CD4-positive, alpha-beta T cell (primary cell): ENCODE data around the gene INTU. TPM values are rescaled to one million over a fixed set of nuclear protein-coding genes. Genes with fewer than 3 reads are reported as not detected.

ENCODE experiments used
- ATAC-seq: fragments of 200-7000 bp; cut with Tn5 transposase; one replicate; pipeline ENCODE4 v1.10.0; 2022; ENCODE audit warnings: mild to moderate bottlenecking; ENCODE audit not compliant: poor library complexity
- CTCF ChIA-PET: fragments of 350-600 bp; sonication (Branson Sonifier 250); formaldehyde crosslinking; loops from one replicate; lab custom pipeline; 2021; ENCODE audit warnings: antibody characterized with exemption, inconsistent platforms; lab: Charles Lee
- POLR2A ChIA-PET: fragments of 350-600 bp; sonication (Branson Sonifier 250); formaldehyde crosslinking; loops from one replicate; lab custom pipeline; 2021; ENCODE audit warnings: antibody characterized with exemption, inconsistent platforms; lab: Charles Lee
- DNase-seq, 14 experiments: peaks; one replicate each; pipeline ENCODE4 v3.0.0-alpha.2; 2013 to 2020; ENCODE audit warnings: mixed read lengths in 2 of 14
- H3K27ac ChIP-seq, 2 donors: one replicate each; pipeline versions ENCODE4 v1.5.1 to v1.7.0; 2013; ENCODE audit warnings: low read length in 2 of 2, low read depth in 1 of 2, mild to moderate bottlenecking in 1 of 2
- H3K27me3 ChIP-seq, 2 experiments: 1 replicate in 1 of 2; 2 replicates in 1 of 2; pipeline versions ENCODE4 v1.6.1 to v1.7.0; 2013; ENCODE audit warnings: low read length in 2 of 2, control low read depth in 1 of 2, mild to moderate bottlenecking in 1 of 2, moderate library complexity in 1 of 2; ENCODE audit not compliant: insufficient read depth in 2 of 2, control insufficient read depth in 1 of 2
- H3K36me3 ChIP-seq: one replicate; pipeline ENCODE4 v1.6.1; 2013; ENCODE audit warnings: low read length, control low read depth; ENCODE audit not compliant: insufficient read depth
- H3K4me1 ChIP-seq: one replicate; pipeline ENCODE4 v1.6.1; 2013; ENCODE audit warnings: low read length, control low read depth; ENCODE audit not compliant: insufficient read depth
- H3K4me3 ChIP-seq: one replicate; pipeline ENCODE4 v1.5.1; 2013; ENCODE audit warnings: mild to moderate bottlenecking, low read length, moderate library complexity
- H3K9me3 ChIP-seq, 2 experiments: 1 replicate in 1 of 2; 2 replicates in 1 of 2; pipeline versions ENCODE4 v1.6.1 to v1.7.0; 2013; ENCODE audit warnings: low read length in 2 of 2, mild to moderate bottlenecking in 2 of 2, control low read depth in 1 of 2, moderate library complexity in 1 of 2; ENCODE audit not compliant: control insufficient read depth in 1 of 2, insufficient read depth in 1 of 2
- H3K27ac Mint-ChIP-seq: one replicate; pipeline ENCODE4 v1.8.0; 2020; ENCODE audit warnings: mixed read lengths
- H3K27me3 Mint-ChIP-seq: one replicate; pipeline ENCODE4 v1.8.0; 2021; ENCODE audit warnings: mixed read lengths
- H3K36me3 Mint-ChIP-seq: one replicate; pipeline ENCODE4 v1.8.0; 2021; ENCODE audit warnings: low read depth, mixed read lengths
- H3K4me1 Mint-ChIP-seq: one replicate; pipeline ENCODE4 v1.8.0; 2021; ENCODE audit warnings: low read depth, mixed read lengths
- H3K4me3 Mint-ChIP-seq: one replicate; pipeline ENCODE4 v1.8.0; 2020; ENCODE audit warnings: mild to moderate bottlenecking, mixed read lengths
- H3K9me3 Mint-ChIP-seq: one replicate; pipeline ENCODE4 v1.8.0; 2020; ENCODE audit warnings: mixed read lengths
- intact Hi-C, 2 experiments: fragments of 100-400 bp; cut with DNase I in 1 of 2; cut with micrococcal nuclease in 1 of 2; formaldehyde crosslinking; loops; one replicate each; pipeline versions ENCODE4 v1.15.1 to v1.9.0; 2023 to 2025; cut with DNase I, micrococcal nuclease
- total RNA-seq, 174 experiments: library from RNA in 2 of 174; stranded (reverse) in 2 of 174; gene quantifications; one replicate each; pipeline ENCODE4 v1.2.3 and lab custom pipeline; 2021 to 2026
- TF ChIP-seq, protein P1 (sequence below): fragments of 200-600 bp; IDR thresholded peaks from one replicate; pipeline ENCODE4 v1.8.0; 2022; ENCODE audit warnings: antibody characterized with exemption, mild to moderate bottlenecking

Gene INTU
- total RNA-seq, 2 experiments from 2014 or later, result not detected

DNA sequence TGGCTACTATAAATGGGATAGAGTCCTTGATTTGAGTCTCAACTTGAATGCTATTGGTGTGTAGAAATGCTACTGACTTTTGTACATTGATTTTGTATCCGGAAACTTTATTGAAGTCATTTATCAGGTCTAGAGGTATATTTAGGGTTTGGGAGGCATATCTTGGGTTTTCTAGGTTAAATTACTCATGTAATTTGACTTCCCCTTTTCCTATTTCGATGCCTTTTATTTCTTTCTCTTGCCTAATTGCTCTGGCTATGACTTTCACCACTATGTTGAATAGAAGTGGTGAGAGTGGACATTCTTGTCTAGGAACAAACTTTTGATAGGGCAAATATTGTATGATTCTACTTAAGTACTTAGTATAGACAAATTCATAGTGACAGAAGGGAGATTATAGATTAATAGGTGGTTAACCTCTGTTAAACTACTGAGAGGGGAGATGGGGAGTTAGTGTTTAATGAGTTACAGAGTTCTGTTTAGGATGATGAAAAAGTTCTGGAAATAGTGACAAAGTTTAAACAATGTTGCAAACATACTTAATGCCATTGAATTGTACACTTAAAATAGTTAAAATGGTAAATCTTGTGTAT is 126.6 kb downstream of the INTU start:
- no peak overlapping the region for H3K27ac Mint-ChIP-seq
- H3K36me3 Mint-ChIP-seq, result no peaks in the 10 kb centered on the region
- H3K4me1 Mint-ChIP-seq, result no peaks in the 10 kb centered on the region
- Histone ChIP-seq H3K9me3 (peaks cover 0 to 5% of the 10 kb centered on the region in 2 experiments), H3K27ac (no peak overlapping the region), H3K27me3 (no peaks in the 10 kb centered on the region), H3K4me3 (no peak overlapping the region), H3K4me1 (no peaks in the 10 kb centered on the region), H3K36me3 (no peaks in the 10 kb centered on the region)
- ChIA-PET POLR2A (no interaction called here), CTCF (no interaction called here)
- H3K4me3 Mint-ChIP-seq, result no peak overlapping the region
- intact Hi-C loops, result no loop called here
- TF ChIP-seq, protein P1, sequence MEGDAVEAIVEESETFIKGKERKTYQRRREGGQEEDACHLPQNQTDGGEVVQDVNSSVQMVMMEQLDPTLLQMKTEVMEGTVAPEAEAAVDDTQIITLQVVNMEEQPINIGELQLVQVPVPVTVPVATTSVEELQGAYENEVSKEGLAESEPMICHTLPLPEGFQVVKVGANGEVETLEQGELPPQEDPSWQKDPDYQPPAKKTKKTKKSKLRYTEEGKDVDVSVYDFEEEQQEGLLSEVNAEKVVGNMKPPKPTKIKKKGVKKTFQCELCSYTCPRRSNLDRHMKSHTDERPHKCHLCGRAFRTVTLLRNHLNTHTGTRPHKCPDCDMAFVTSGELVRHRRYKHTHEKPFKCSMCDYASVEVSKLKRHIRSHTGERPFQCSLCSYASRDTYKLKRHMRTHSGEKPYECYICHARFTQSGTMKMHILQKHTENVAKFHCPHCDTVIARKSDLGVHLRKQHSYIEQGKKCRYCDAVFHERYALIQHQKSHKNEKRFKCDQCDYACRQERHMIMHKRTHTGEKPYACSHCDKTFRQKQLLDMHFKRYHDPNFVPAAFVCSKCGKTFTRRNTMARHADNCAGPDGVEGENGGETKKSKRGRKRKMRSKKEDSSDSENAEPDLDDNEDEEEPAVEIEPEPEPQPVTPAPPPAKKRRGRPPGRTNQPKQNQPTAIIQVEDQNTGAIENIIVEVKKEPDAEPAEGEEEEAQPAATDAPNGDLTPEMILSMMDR, result no peak
- H3K9me3 Mint-ChIP-seq, result peaks cover 3% of the 10 kb centered on the region
- no peaks in the 10 kb centered on the region for H3K27me3 Mint-ChIP-seq
- ATAC-seq, result no peak
- no peak for DNase-seq

DNA sequence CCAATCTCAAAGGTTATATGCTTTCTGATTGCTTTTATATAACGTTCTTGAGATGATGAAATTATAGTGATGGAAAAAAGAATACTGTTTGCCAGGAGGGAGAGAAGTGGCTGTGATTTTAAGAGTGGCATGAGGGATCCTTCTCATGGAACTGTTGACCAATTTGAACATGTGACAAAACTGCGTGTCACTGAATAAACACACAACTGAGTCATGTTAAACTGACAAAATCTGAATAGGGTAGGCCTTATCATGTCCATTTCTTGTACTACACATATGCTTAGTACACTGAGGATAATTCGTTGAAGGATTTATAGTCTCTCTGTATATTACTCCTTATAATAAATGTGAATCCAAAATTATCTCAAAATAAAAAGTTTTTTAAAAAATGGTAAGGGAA is 127.1 kb downstream of the INTU start:
- no peak overlapping the region for H3K27ac ChIP-seq
- no peak overlapping the region for H3K4me3 Mint-ChIP-seq
- H3K9me3 ChIP-seq, result peaks cover 0 to 5% of the 10 kb centered on the region in 2 experiments
- ChIA-PET CTCF (no interaction called here), POLR2A (no interaction called here)
- no peak overlapping the region for H3K27ac Mint-ChIP-seq
- no peak overlapping the region for H3K4me3 ChIP-seq
- TF ChIP-seq, protein P1, result no peak
- H3K4me1 Mint-ChIP-seq, result no peaks in the 10 kb centered on the region
- H3K4me1 ChIP-seq, result no peaks in the 10 kb centered on the region
- ATAC-seq, result no peak
- no peaks in the 10 kb centered on the region for H3K27me3 Mint-ChIP-seq
- H3K36me3 Mint-ChIP-seq, result no peaks in the 10 kb centered on the region
- H3K36me3 ChIP-seq, result no peaks in the 10 kb centered on the region
- H3K9me3 Mint-ChIP-seq, result peaks cover 3% of the 10 kb centered on the region
- no peaks in the 10 kb centered on the region for H3K27me3 ChIP-seq
- DNase-seq, result no peak
- intact Hi-C loops, result no loop called here

DNA sequence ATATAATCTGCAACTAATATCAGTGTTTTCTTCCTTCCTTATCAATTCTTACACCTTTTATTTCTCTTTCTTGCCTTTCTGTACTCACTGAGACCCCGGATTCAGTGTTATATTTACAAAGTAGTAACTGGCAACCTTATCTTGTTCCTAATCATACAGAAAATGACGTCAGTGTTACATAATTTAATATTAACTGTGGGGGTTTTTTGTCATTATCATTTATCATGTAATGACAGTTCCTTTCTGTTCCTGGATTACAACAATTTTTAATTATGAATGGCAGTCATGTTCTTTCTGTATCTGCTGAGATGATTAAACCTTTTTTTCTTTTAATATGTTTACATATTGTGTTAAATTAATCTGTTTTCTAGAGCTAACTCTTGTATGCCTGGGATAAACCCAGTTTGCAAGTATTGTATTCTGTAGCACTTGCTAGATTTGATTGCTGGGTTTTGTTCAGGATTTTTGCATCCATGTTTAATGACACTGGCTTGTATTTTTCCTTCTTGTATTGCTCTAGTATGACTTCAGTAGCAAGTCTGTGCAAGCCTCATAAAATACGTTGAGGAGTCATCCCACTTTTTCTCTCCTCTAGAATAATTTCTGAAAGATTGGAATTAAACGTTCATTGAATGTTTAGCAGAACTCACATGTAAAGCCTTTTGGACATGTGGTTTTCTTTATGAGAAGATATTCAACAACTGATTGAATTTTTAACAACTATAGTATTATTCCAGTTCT is 138.9 kb downstream of the INTU start:
- ATAC-seq (no peak), DNase-seq (no peak)
- Histone ChIP-seq H3K27me3 (peaks cover 6 to 23% of the 10 kb centered on the region in 2 experiments), H3K4me3 (no peak overlapping the region), H3K27ac (no peak overlapping the region), H3K36me3 (no peaks in the 10 kb centered on the region), H3K9me3 (no peaks in the 10 kb centered on the region), H3K4me1 (no peaks in the 10 kb centered on the region)
- TF ChIP-seq, protein P1, result no peak
- intact Hi-C loops, result no loop called here
- Mint-ChIP-seq H3K27me3 (peaks cover 53% of the 10 kb centered on the region), H3K9me3 (no peaks in the 10 kb centered on the region), H3K36me3 (no peaks in the 10 kb centered on the region), H3K4me1 (no peaks in the 10 kb centered on the region), H3K4me3 (no peak overlapping the region), H3K27ac (no peak overlapping the region)
- CTCF ChIA-PET, result no interaction called here
- POLR2A ChIA-PET, result no interaction called here
